ES-I3 (cell line): Measurements from ENCODE around the gene C4A.
"Not testable (repeated sequence)": the region's sequence is repeated elsewhere in the genome, so short reads cannot be mapped to it uniquely, and the experiment has no call there.

Source experiments
- H3K36me3 ChIP-seq: 2 replicates; pipeline ENCODE4 v1.6.1; 2013; ENCODE audit warnings: mild to moderate bottlenecking, low read length, control low read depth, moderate library complexity; ENCODE audit not compliant: insufficient read depth
- H3K4me1 ChIP-seq: 2 replicates; pipeline ENCODE4 v1.6.1; 2013; ENCODE audit warnings: mild to moderate bottlenecking, control low read depth, low read length; ENCODE audit not compliant: insufficient read depth
- H3K9ac ChIP-seq: 2 replicates; pipeline ENCODE4 v1.6.1; 2013; ENCODE audit warnings: low read depth, mild to moderate bottlenecking, low read length, moderate library complexity
- H3K9me3 ChIP-seq: 2 replicates; pipeline ENCODE4 v1.6.1; 2013; ENCODE audit warnings: mild to moderate bottlenecking, low read length, moderate library complexity; ENCODE audit not compliant: control insufficient read depth, insufficient read depth

The C4A gene

DNA sequence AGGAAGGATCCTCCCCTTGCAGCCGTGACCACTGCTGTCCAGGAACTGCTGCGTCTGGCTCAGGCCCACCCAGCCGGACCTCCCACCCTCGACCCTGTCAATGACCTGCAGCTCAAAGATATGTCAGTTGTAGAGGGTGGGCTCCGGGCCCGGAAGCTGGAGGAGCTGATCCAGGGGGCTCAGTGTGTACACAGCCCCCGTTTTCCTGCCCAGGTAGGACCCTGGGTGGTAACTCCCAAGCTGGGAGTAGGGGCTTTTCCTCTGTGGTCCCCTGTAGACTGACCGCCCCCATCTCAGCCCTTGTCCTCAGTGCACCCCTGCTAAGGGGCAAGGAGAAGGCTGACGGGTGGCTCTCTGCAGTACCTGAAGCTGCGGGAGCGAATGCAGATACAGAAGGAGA lies 13.5 kb upstream of the C4A start:
- no peak overlapping the region for H3K9ac ChIP-seq
- peaks cover 15% of the 10 kb centered on the region for H3K36me3 ChIP-seq
- H3K4me1 ChIP-seq, result peaks cover 4% of the 10 kb centered on the region; the same call in 1 of the 2 replicates
- H3K9me3 ChIP-seq, result no peaks in the 10 kb centered on the region

GRCh38 chr6:31968791-31969711 lies 12.8 kb upstream of the C4A start:
- no peak overlapping the region for H3K9ac ChIP-seq
- peaks cover 5% of the 10 kb centered on the region; the same call in 1 of the 2 replicates for H3K4me1 ChIP-seq
- H3K9me3 ChIP-seq, result no peaks in the 10 kb centered on the region
- peaks cover 10% of the 10 kb centered on the region for H3K36me3 ChIP-seq

- Histone ChIP-seq H3K9me3 (no peaks in the 10 kb centered on the region; the same call in 1 of the 2 replicates), H3K9ac (no peak overlapping the region), H3K4me1 (peaks cover 5% of the 10 kb centered on the region; the same call in 1 of the 2 replicates), H3K36me3 (peaks cover 8% of the 10 kb centered on the region)
These were observed 11.9 kb upstream of the C4A start for GRCh38 chr6:31969712-31970603.

DNA sequence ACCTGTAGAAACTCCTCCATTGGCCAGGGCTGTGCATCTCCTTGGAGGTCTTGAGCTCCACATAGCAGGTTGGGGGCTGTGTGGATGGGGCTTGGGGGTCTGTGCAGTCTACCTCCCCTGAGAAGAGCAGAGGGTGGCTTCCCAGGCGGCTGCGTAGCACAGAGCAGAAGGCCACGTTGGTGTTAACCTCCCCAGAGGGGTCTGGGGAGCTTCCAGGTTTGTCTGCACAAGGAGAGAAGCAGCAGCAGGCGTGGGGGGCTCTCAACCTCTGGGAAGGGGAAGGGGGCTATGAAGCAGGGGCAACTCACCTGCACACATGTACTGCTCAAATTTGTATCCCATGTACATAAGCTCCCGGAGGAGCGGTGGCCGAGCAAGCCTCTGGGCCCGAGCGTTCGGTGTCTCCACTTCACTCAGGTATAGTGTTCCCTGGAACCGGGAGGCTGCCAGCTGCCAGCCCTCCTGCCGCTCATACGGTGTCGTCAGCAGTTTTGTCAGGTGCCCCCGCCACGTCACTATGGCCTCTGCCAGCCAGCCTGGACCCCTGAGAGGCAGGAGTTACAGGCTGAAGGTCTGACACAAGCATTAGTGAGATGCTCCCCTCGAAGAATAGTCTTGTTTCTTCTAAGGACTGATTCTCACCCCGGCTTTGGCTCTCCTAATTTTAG lies 11.1 kb upstream of the C4A start:
- Histone ChIP-seq H3K36me3 (peaks cover 8% of the 10 kb centered on the region), H3K4me1 (peaks cover 5% of the 10 kb centered on the region; the same call in 1 of the 2 replicates), H3K9ac (peak overlapping the region; percentile 69; the same call in 1 of the 2 replicates), H3K9me3 (no peaks in the 10 kb centered on the region; the same call in 1 of the 2 replicates)

GRCh38 chr6:31971279-31971992 lies 10.4 kb upstream of the C4A start:
- Histone ChIP-seq H3K9ac (peak overlapping the region; percentile 69), H3K4me1 (peaks cover 5% of the 10 kb centered on the region; the same call in 1 of the 2 replicates), H3K9me3 (no peaks in the 10 kb centered on the region; the same call in 1 of the 2 replicates), H3K36me3 (peaks cover 8% of the 10 kb centered on the region)

DNA sequence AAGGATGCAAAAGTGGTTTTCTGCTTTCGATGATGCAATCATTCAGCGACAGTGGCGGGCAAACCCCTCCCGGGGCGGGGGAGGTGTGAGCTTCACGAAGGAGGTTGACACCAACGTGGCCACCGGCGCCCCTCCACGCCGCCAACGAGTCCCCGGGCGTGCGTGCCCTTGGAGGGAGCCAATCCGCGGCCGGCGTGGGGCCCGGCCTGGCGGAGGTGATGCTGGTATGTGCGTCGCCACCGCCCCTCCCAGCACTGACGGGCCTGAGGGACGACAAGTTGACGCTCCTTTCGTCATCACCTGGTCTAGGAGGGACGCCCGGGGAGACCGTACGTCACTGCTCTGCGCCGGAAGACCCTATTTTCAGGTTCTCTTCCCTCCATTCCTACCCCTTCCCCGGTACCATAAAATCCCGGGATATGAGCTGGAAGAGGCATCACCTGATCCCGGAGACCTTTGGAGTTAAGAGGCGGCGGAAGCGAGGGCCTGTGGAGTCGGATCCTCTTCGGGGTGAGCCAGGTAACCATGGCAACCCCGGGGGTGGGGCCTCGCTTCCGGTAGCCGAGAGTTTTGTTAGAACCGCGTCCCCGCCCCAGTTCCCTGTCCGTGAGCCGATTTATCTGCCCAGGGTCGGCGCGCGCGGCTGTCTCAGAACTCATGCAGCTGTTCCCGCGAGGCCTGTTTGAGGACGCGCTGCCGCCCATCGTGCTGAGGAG lies 9.7 kb upstream of the C4A start, which contains the start of gene DXO:
DXO (minus strand) TSS at position 146 of the 716 bp plus-strand sequence. CDS start 463 bp downstream, outside the sequence.
- peak within 1 kb of the TSS; percentile 69 for H3K9ac ChIP-seq
- H3K36me3 ChIP-seq, result peaks cover 8% of the 10 kb centered on the region
- peaks cover 5% of the 10 kb centered on the region; the same call in 1 of the 2 replicates for H3K4me1 ChIP-seq
- no peaks in the 10 kb centered on the region; the same call in 1 of the 2 replicates for H3K9me3 ChIP-seq

- Histone ChIP-seq H3K36me3 (peaks cover 8% of the 10 kb centered on the region), H3K4me1 (peaks cover 5% of the 10 kb centered on the region; the same call in 1 of the 2 replicates), H3K9me3 (no peaks in the 10 kb centered on the region; the same call in 1 of the 2 replicates), H3K9ac (peak overlapping the region; percentile 69)
These were observed 9.0 kb upstream of the C4A start for GRCh38 chr6:31972709-31973350.

DNA sequence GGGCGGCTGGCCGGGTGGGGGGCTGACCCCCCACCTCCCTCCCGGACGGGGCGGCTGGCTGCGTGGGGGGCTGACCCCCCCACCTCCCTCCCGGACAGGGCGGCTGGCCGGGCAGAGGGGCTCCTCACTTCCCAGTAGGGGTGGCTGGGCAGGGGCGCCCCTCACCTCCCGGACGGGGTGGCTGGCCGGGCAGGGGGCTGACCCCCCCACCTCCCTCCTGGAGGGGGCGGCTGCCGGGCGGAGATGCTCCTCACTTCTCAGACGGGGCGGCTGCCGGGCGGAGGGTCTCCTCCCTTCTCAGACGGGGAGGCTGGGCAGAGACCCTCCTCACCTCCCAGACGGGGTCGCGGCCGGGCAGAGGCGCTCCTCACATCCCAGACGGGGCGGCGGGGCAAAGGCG lies 5.8 kb upstream of the C4A start:
- H3K36me3 ChIP-seq, H3K9ac ChIP-seq, H3K9me3 ChIP-seq, H3K4me1 ChIP-seq: not testable (repeated sequence)

GRCh38 chr6:31977816-31978431 lies 3.9 kb upstream of the C4A start:
- Histone ChIP-seq H3K4me1 (peaks cover 5% of the 10 kb centered on the region; the same call in 1 of the 2 replicates), H3K9ac (no peak overlapping the region), H3K9me3 (no peaks in the 10 kb centered on the region; the same call in 1 of the 2 replicates), H3K36me3 (no peaks in the 10 kb centered on the region)

DNA sequence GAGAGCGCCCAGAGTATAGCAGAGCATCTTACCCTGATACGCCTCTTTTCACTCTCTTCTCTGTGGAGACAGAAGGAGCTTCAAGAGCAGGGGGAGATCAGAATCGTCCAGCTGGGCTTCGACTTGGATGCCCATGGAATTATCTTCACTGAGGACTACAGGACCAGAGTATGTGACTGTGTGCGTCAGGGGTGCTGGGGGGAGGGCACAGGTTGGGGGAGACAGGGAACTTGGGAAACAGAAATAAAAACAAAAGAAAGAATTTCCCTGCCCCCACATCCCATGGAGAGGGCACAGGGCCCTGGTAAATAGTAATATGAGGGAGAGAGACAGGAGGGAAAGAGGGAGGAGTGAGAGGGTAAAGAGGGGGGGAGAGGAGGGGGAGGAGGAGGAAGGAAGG lies 3.0 kb upstream of the C4A start:
- Histone ChIP-seq H3K9ac (no peak overlapping the region), H3K4me1 (no peaks in the 10 kb centered on the region), H3K9me3 (no peaks in the 10 kb centered on the region; the same call in 1 of the 2 replicates), H3K36me3 (no peaks in the 10 kb centered on the region)

DNA sequence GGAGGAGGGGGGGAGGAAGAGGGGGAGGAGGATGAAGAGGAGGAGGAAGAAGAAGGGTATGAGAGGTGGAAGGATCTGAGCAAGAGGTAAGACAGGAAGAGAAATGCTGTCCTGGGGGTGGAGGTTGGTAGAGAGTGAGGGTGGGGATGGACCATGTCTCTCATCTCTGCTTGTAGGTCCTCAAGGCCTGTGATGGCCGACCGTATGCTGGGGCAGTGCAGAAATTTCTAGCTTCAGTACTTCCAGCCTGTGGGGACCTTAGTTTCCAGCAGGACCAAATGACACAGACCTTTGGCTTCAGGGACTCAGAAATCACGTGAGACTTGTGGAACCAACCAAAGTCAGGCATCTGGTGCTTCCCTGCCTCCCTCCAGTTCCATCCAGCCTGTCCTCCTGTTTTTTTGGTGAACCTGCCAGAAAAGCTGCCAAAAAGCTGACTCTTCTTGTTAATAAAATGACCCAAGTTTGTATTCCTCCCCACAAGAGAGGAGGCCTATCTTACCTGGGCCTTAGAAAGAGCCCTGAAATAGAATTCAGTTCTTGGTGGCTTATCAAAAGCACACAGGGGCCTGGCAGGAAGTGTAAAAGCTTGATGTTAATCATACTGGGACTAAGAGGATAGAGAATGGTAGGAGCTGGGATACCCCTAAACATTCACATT lies 2.5 kb upstream of the C4A start:
- H3K4me1 ChIP-seq, result no peaks in the 10 kb centered on the region
- H3K36me3 ChIP-seq, result no peaks in the 10 kb centered on the region
- H3K9ac ChIP-seq, result no peak overlapping the region
- H3K9me3 ChIP-seq, result no peaks in the 10 kb centered on the region; the same call in 1 of the 2 replicates
